ENCODE results near the gene CLHC1.
A peak's percentile ranks its signal among the peaks of the same experiment; 100 is the strongest.

CLHC1 gene

DNA sequence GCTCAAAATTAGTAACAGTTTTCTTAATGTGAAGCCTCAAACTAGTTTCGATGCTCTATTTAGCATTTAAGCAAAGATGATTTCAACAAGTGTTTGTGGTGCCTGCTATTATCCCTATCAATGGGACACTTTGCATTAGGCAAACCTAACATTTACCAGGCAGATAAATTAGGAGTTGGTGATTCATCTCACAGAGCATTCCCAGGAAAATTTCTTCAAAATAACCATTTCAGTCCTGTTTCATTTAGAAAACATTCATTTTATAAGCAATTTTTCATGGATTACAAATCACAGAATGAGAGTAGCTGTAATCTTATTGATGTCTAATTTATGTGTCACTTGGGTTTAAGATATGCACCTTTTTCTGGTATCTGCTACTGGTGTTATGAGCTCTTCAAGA lies 62.7 kb downstream of the CLHC1 start:
- DNase-seq (ENCODE audit: low read depth), result no peak

DNA sequence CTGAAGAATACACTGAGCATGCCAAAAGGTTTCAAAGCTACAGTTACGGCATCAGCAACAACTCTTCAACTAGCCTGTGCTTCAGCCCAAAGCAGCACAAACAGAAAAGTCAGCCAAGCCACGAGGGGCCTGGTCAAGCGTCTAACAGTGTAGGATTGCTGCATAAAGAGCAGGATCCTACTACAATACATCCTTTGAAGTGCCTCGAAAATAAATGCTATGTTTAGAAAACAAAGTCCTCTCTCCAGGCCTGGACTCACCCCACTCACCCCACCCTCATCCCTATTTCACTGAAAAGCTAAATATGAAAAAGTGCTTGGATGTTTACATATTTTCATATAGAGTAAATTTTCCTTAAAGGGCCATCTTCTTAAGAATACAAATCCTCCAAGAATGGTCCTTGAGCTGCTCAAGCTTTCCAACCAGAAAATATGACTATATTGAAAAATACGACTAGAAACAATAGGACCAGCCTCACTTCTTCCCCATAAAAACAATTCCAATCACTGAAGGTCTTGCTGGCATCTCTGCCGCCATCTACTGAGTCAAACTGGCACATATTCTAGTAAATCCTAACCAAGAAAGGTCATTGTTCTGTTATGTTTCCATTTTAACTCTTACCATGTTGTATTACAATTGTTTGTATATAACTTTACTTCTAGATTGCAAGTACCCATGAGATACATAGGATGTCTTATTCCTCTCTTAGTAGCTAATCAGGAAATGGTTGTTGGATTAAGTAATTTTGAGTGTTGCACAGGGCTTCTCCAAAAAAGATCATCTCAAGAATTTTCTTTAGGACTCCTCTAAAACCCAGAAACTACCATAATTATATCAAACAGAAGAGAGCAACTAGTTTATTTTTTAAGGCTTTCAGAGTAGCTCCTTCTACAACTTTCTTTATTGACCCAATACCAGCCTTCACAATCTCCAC lies 63.6 kb downstream of the CLHC1 start:
- DNase-seq (ENCODE audit: low read depth), result peak; percentile 42

DNA sequence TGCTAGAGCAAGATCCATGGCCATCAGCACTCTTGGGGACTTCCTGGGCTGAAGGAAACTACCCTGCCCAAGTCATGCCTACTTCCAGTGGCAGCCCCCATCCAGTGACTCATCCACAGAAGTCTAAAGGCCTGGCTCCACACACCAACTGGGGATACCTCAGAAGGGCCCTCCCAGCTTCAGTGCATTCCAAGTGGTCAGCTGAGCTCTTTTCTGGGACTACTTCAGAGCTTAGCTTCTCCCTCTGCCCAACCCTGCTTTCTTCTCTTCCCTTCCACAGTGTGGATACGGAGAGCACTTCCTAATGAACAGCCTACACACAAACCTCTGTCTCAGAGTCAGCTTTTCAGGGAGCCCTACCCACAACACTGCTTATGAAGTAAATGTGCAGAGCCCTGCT lies 66.5 kb downstream of the CLHC1 start:
- peak; percentile 65 for DNase-seq (ENCODE audit: low read depth)

DNA sequence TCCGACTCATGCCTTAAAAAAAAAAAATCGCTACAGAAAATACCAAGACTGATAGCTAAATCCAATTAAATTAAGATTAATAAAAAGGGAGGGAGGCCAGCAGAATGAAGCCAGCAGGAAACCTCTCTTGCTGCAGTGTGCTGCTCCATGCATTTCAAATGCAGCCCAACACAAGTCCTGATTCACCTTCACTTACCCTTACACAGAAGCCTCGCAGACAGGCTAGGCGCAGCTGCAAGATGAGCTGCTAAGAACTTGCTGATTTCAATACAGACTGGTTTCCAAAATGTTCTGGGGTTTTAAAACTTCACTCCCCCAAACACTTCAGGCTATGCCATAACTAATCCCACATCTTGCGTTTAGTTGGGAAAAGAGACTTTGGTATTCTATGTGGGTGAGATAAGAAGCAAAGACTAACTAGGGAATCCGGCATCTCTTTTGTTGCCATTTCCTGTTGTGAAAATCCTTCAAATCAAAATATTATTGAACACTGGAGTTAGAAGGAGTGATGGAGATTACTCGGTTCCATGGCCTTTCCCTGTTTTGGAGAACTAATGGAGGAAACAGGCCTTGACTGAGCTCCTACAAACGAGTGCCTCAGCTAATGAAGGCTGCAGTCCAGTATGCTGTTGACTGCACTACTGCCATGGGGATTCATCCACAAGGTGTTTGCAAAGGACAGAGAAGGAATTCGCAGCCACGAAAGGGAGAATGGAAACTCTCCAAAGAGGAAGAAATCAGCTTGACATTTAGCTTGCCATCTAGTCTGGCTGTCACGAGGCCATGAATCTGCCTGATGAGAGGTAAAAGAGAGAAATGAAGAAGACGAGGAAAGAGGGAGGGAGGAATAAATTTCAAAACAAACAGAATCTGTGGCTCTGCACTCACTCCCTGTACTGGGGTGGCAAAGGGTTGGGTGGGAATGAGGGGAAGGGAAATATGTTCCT lies 67.3 kb downstream of the CLHC1 start:
- DNase-seq (ENCODE audit: low read depth), result no peak

DNA sequence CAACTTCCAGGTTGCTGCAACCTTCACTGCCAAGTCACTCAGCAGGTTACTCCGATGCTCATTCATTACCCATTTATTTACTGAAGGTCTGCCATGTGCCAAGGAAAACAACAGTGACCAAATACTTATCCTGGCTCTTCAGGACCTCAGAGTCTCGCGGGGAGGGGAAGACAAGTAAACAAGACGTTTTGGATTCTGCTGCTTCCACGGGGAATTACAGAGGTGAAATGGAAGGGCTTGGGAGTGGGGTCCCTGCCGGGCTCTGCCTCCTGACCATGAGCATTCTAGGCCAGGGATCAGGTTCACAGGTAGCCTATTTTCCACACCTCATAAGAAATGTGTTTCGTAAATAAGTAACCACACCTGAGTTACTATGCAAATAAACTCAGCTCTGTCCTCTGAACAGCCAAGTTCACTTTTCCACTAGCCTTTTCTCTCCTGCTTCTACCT lies 68.1 kb downstream of the CLHC1 start:
- no peak for DNase-seq (ENCODE audit: low read depth)

DNA sequence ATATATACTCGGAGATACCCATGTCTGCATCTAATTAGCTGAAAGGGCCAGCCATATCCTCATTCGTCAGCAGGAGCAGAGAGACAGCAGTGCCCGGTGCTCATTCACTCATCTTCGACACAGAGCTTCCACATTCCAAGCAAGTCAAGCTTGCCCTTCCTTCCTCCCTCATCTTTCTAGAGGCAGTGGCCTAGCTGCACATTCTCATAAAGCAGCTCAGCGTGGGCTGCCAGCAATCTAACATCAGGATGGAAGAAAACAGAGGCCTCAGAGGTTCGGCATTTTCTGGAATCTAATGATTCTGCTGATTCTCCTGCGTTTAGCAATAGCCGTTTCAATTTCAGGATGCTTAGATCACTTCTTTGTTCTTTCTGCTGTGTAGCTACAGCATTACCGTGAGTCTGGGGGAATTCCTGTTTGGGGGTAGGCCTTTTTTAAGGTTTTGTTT lies 68.8 kb downstream of the CLHC1 start:
- DNase-seq (ENCODE audit: low read depth), result no peak

DNA sequence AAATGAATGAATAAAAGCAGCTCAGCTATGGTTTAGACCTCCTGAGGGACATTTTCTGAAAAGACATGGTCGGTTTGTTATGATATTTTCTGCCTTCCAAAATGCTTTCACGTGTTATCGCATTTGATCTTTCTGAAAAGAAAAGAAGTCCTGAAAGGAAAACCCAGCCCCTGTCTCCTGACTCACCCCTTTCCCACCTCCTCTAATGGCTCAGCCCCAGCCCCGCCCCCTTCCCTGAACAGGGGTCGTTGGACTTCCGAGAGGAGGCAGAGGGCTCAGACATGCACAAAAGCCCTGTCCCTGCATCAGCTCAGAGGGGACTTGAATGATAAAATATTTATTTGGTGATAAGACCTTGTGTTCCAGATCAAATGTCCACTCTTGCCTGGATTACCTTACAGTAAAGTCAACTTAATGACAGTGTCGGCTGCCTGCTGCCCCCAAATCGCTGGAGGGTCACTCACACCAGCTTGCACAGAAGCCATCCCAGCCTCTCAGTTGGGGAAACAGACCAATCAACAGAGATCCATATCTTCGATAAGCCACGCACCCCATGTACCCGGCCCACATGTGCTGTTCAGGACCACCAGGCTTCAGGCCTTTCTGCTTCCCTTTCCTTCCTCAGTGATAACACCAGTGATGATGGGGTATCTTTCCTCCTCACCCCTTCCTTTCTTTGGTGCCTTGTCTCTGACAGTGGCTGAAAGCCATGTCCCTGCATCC lies 69.6 kb downstream of the CLHC1 start:
- no peak for DNase-seq (ENCODE audit: low read depth)

DNA sequence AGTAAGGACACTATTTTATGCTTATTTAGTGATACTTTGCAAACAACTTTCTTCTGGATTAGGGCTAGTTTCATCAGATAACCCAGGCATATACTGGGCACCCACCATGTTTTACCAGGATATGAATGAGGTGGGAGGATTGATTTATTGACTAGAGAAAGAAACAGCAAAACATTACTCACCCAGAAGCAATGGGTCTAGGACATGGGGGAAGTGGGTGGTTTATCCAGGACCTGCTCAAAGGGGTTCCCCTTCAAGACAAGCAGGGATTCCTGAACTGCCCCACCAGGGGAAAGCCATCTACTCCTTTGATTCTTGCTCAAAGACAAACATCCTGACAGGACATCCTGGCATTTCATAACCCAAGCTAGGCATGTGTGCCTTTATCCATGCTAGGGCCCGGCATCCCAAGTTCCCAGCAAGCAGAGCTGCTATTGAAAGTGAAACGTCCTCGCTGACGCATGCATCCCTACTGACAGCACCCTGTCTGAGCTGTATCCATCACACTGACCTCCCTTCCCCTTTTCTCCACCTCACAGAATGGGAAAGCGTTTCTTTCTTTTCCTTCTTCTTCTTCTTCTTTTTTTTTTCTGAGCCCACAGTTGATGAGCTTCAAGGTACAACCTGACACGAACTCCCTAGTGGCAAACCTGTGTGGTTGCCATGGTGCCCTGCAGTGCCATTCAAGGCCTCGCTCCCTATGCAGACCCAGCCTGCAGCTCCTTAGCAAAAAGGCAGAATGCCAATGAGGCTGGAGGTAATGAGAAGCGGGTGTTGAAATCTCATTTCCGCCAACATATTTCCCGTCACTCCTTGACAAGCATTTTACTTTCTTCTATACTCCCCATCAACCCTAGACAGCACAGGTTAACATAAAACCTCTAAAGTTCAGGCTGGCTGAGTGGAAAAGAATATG lies 70.5 kb downstream of the CLHC1 start:
- no peak for DNase-seq (ENCODE audit: low read depth)

DNA sequence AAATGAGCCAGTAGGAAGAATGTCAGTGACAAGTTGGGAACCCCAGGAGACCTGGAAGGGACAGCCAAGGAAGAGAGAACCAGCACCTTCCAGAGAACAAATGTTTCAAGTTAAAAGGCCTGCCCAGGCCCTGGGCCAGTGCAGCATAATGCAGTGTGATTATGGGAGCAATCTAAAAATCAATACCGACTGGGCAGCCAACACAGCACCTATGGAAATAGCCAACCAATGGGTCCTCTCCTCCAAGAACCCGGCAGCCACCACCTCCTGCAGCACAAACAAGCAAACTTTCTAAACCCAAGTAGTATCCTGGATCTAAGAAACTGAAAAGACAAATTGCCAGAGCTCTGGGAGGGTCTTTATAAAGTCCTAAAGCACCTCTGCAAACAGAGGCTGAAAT lies 71.7 kb downstream of the CLHC1 start:
- no peak for DNase-seq (ENCODE audit: low read depth)

DNA sequence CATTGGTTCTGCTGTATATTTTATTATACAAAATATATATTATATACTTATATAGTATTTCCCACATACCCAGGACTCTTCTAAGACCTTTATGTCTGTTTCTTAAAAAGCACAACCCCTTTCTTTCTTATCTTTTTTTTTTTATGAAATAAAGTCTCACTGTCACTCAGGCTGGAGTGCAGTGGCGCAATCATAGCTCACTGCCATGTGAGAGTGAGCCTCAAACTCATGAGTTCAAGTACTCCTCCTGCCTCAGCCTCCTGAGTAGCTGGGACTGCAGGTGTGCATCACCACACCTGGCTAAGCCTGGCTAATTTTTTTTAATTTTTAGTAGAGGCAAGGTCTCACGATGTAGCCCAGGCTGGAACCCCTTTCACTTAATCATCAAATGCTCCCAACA lies 72.3 kb downstream of the CLHC1 start:
- DNase-seq (ENCODE audit: low read depth), result no peak

DNA sequence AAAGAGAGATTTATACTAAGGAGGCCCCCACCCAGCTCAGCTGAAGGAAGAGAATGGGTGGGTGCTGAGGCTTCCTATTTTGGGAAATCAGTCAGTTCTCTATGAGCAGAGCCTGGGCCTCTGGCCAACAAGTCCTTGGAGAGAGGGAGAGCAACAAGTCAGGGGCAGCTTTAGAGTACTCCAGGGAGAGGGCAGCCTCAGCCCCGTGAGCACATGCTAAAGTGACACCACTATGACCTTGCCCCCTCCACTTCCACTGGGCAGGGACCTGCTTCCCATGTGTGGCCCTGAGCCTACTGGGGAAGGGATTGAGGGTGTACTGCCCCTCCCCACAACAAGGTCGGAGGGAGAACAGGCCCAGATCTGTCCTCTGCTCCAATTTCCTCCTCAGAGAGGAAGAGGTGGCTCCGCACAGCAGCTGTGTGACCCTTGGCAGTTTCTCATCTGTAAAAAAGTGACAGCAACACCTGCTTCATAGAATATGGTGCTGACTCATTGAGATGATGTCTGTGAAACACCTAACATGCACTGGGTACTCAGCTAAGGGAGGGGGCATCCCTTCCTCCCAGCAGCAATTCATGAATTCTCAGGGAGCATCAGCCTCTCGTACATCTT lies 72.9 kb downstream of the CLHC1 start:
- no peak for DNase-seq (ENCODE audit: low read depth)

DNA sequence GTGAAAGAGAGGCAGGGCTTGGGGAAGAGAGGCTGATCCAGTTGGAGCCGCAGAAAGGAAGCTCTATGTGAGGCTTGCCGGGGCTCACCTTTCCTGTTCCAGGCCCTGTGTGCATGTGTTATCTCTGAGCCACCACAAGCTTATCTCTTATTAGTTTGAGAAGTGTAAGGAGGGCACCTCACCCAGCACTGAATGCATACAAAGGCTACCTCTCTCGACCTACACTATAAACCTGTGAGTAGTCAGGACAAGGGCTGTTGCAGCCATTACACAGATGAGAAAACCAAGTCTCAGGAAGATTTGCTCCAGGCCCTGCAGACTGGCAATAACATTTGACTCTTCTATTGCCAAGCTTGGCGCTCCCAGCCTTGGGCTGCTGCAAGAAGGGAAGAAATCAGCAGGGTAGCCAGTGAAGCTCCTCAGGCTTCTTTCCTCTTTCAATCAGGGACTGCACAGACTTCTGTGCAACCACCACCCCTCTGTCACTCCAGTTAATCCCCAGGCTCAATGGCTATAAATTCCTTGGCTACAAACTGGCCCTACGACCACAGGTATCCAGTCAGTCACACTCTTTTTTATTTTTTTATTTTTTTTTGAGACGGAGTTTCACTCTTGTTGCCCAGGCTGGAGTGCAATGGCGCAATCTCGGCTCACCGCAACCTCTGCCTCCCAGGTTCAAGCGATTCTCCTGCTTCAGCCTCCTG lies 73.8 kb downstream of the CLHC1 start:
- DNase-seq (ENCODE audit: low read depth), result no peak

DNA sequence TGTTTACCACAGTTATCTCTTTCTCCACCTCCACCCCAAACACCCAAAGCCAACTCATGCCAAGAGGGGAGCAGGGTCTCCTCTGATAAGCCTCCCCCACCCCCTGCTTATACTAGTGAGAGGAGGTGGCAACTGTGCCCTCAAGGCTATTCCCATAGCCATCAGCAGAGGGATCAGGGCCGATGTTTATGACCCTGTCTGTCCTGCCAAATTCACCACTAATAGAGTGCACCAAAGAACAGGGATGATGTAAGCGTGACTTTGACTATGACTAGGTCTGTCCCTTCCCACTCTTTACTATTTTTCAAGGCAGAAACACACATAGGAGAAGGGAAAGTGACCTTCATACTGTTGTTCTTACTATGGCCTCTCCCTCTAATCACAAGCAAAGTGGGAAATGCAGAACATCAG lies 74.6 kb downstream of the CLHC1 start:
- DNase-seq (ENCODE audit: low read depth), result no peak

DNA sequence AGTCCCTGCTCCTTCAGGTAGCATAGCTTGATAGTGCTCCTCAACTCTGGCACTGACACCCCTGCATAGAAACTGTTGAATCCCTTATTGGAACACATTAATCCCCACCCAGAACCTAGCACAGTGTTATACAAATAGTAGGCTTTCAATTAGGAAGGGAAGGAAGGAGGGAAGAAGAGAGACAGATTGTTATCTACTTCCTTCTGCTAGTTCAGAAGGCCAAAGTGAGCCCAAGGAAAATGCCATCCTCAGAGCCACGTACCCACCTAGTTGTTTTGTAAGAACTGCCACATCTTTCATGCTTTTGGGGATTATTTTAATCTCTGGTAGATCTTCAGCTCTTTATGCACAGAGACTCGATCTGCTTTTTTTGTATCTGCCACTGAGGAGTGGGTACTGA lies 75.1 kb downstream of the CLHC1 start:
- DNase-seq (ENCODE audit: low read depth), result no peak

DNA sequence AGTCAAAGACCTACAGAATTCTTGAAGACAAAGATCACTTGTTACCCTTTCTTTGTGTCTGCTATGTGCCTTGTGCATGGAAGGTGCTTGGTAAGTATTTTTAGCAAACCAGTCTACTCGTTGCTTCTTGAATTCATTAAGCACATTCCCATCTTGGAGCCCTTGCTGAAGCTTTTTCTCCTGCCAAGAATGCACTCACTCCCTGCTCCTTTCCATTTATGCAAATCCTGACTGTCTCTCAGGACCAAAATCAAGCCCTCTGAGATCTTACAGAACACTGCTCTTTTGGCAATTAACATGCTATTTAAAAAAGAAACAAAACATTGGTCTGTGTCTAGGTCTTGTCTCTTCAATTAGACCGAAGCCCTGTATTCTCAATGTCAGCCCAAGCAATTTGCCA lies 75.8 kb downstream of the CLHC1 start:
- DNase-seq (ENCODE audit: low read depth), result no peak

DNA sequence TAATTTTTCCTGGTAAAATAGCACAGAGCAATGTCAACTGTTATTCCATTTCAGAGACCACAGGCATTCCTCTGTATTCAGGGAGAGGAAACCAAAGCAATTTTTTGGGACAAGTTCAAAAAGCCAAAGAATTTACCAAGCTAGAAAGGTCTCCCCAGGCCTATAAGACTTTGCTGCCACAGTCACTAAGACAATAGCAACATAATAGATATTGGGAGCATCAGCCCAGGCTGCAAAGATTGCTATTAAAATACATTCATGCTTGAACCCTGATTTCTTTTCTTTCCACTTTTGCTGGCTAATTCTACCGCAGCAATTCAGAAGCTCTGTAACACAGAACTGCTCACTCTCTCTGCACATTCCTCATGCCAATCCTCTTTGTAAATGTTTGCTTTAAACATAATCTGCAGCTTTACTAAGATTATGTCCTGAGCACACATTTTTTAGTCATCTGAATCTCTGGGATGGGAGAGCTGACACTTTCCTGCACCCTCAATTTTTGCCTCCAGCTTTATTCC lies 76.3 kb downstream of the CLHC1 start:
- peak; percentile 69 for DNase-seq (ENCODE audit: low read depth)

DNA sequence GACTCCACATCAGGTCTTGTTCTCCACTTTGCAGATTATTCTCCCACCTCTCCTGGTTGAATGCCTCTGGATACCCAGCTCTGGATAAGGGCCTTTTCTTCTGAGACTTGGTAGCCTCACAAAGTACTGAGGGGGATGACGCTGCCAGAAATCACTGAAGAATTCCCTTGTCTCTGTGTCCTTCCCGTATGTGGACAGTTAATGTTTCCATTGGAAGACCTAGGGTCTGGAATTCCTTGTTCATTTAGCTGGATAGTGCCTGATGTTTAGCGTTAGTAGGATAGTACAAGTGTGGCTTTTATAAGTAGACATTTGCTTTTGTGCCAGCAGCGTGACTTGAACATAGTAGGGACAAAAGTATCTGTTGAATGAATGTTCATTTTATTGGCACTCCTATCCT lies 76.9 kb downstream of the CLHC1 start:
- no peak for DNase-seq (ENCODE audit: low read depth)

DNA sequence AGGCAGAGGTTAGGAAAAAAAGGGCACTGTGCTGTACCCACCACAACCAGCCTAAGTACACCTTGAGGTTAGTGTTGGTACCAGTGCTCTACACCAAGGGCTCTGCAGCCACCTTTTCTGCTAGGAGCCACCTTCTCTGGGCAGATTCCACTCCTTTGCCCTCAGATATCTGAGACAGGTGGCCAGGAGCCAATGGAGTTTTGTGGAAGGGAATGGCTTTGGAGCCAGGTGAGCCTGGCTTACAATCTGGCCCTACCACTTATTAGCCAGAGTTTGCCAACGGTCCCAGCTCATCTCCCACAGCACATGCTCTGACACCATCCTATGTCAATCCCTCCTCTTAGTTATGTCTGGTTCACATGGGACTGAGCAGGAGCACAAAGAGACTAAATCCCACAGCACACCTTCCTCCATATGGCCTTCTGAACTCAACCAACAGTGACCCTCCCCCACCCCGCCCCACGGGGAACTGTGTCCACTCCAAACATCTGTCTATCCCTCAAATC lies 77.5 kb downstream of the CLHC1 start:
- no peak for DNase-seq (ENCODE audit: low read depth)

DNA sequence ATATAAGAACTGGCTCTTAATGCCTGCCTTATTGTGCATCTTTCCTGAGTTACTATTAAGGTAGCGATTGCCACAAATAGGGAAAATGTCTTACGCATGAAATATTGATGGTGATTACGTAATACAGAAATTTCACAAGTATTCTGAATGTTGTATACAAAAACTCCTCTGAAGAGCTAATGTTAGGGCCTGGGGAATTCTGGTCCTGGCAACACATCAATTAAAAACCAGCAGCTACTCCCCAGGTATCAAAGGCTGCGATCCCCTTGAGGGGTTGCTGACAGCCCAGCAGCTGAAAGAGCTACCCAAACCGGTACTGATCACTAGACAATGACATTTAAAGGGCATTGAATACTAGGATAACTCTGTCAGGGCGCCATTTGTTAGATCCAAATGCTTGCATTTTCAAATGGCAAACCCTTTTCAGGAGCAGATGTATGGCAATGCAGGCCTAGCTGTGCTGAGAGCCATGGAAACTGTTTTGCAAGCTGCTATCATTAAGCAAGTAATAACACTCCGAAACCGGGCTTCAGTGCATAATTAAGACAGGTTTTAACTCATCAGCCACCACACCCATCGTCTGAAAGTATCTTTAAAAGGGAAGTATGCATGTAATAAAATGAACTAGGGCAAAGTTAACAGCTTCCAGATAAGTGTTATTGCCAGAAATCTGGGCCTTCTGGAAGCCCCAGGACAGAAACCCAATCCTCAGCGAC lies 78.4 kb downstream of the CLHC1 start:
- DNase-seq (ENCODE audit: low read depth), result no peak

Data from HS-27A (cell line).